Coronary artery (tissue), 2 donors: ENCODE results near the gene SLC25A38.
"Not testable (repeated sequence)": the region's sequence is repeated elsewhere in the genome, so short reads cannot be mapped to it uniquely, and the experiment has no call there.

ENCODE experiments used
- DNase-seq: peaks from one replicate; pipeline ENCODE4 v3.0.0-alpha.2; 2017; ENCODE audit warnings: low spot score
- H3K27ac ChIP-seq, 2 donors: fragments of 200-600 bp; sonication (generic); one replicate each; pipeline ENCODE4 v1.5.1; 2016 to 2019
- H3K4me3 ChIP-seq: fragments of 200-600 bp; sonication (generic); 2 replicates; pipeline ENCODE4 v1.5.1; 2016; ENCODE audit warnings: mild to moderate bottlenecking, moderate library complexity
- CTCF ChIP-seq: fragments of 200-600 bp; sonication (generic); IDR thresholded peaks from one replicate; pipeline ENCODE4 v1.5.1; 2019; ENCODE audit warnings: antibody characterized with exemption

SLC25A38 gene

DNA sequence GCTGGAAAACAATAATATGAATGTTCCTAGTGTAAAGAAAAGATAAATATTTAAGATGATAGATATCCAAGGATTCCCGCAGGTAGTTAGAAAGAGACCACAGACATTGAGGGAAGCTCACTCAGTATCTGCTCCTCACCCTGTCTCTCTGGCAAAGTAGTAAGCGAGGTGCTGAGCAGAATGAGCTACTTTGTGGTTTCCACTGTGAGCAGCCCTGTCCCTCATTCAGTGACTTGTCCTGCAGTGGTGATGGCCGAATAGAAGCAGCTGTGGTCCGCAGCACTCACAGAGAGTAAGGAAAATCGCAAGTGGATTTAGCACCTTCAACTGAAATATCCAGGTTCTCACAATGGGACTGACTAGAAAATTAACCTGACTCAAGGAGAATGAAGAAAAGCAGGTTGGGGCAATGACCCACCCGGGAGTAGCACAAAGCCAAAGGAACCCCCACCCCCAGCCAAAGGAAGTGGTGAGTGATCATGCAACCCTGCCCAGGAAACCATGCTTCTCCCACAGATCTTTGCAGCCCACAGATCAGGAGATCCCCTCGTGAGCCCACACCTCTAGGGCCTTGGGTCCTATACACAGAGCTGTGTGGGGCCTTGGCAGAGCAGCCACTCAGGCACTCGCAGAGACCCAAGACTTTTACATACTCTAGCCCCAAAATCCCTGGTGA, 21.8 kb upstream of the SLC25A38 start:
- no peak for DNase-seq
- no peak for TF ChIP-seq CTCF
- Histone ChIP-seq H3K27ac (no peak overlapping the region), H3K4me3 (no peak overlapping the region)

GRCh38 chr3:39362192-39362591, 21.0 kb upstream of the SLC25A38 start:
- no peak for DNase-seq
- Histone ChIP-seq H3K27ac (no peak overlapping the region), H3K4me3 (no peak overlapping the region)
- TF ChIP-seq CTCF = no peak

- no peak overlapping the region for H3K27ac ChIP-seq
These were observed 20.4 kb upstream of the SLC25A38 start for GRCh38 chr3:39362812-39363211.

DNA sequence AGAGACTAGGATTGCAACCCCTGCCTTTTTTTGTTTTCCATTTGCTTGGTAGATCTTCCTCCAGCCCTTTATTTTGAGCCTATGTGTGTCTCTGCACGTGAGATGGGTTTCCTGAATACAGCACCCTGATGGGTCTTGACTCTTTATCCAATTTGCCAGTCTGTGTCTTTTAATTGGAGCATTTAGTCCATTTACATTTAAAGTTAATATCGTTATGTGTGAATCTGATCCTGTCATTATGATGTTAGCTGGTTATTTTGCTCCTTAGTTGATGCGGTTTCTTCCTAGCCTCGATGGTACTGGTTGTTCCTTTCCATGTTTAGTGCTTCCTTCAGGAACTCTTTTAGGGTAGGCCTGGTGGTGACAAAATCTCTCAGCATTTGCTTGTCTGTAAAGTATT, 12.7 kb upstream of the SLC25A38 start:
- not testable (repeated sequence) for H3K27ac ChIP-seq, DNase-seq, H3K4me3 ChIP-seq

More at GRCh38 chr3:39362812-39363211, 20.4 kb upstream of the SLC25A38 start:
- TF ChIP-seq CTCF = no peak
- DNase-seq = no peak
- H3K4me3 ChIP-seq = no peak overlapping the region

DNA sequence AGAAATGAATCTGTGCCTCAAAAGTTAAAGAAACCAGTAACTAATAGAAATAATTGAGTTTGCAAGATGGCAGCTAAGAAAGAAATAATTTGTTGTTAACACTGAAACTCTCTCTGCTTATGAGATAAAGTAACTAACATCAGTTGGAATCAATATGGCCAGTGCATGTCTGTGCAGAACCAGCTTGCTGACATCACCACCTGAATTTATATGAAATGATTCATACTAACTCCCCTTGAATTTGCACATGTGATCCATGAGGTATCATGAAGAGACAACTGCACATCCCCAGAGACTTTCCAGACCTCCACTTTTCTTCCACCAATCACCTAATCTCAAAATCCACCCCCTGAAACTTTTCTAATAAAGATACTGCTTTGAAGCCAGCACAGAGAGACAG, 10.3 kb upstream of the SLC25A38 start:
- no peak overlapping the region for H3K27ac ChIP-seq
- TF ChIP-seq CTCF = no peak
- no peak for DNase-seq

DNA sequence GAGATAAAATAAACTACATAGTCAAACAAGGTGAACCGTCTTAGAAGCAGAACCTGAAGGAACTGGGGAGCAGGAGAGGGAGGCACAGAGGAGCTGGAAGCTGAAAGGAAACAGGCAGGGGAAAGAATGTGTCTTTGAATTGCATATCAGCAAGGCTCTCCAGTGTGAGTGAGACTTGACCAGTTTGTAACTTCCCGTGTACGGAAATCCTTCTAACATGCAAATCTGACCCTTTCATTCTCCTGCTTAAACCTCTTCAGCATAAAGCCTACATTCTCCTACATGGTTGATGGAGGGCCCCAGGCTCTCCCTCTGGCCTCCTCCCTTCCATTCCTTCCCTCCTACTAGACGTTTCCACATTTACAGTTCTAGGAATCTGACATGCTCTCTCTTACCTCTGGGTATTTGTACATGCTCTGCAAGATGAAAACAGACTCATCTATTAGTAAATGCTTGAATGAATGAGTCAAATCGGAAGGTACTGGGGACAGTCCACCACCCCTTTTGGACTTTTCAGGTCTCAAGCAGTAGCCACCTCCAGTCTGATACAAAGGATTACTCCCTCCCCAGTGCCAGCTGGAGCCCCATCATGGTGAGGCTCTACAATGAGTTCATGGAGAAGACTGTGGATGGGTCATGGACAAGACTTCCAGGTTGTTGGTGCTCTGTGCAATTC, 6.1 kb upstream of the SLC25A38 start:
- no peak overlapping the region for H3K4me3 ChIP-seq
- DNase-seq = no peak
- TF ChIP-seq CTCF = no peak
- no peak overlapping the region for H3K27ac ChIP-seq

More for the DNA sequence above, 10.3 kb upstream of the SLC25A38 start:
- no peak overlapping the region for H3K4me3 ChIP-seq

- H3K27ac ChIP-seq = no peak overlapping the region
- no peak for DNase-seq
- H3K4me3 ChIP-seq = no peak overlapping the region
- no peak for TF ChIP-seq CTCF
These were observed 5.1 kb upstream of the SLC25A38 start for GRCh38 chr3:39378088-39378487.
